ENCODE data around the gene MAPK6.

DNA sequence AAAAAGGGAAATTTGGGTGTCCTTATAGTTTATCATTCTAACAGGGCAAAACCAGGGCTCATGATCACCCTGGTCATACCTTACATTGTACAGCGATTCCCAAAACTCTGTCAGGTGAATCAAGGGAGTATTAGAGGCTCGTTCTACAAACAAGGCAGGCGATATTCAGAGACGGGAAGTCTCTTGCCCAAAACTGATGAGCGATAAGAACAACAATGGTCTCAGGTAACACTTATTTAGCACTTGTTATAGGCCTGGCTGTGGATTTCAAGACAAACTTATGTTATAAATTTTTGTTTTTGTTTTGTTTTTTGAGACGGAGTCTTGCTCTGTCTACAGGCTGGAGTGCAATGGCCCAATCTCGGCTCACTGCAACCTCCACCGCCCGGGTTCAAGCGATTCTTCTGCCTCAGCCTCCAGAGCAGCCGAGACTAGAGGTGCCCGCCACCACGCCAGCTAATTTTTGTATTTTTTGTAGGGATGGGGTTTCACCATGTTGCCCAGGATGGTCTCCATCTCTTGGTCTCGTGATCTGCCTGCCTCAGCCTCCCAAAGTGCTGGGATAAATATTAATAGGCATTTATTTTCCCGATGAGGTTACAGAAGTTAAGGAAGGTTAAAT is 80.7 kb downstream of the MAPK6 start:
- TF ChIP-seq POLR2A (conservative IDR thresholded peaks at IDR 0.05) = no peak
- TF ChIP-seq, protein P1, sequence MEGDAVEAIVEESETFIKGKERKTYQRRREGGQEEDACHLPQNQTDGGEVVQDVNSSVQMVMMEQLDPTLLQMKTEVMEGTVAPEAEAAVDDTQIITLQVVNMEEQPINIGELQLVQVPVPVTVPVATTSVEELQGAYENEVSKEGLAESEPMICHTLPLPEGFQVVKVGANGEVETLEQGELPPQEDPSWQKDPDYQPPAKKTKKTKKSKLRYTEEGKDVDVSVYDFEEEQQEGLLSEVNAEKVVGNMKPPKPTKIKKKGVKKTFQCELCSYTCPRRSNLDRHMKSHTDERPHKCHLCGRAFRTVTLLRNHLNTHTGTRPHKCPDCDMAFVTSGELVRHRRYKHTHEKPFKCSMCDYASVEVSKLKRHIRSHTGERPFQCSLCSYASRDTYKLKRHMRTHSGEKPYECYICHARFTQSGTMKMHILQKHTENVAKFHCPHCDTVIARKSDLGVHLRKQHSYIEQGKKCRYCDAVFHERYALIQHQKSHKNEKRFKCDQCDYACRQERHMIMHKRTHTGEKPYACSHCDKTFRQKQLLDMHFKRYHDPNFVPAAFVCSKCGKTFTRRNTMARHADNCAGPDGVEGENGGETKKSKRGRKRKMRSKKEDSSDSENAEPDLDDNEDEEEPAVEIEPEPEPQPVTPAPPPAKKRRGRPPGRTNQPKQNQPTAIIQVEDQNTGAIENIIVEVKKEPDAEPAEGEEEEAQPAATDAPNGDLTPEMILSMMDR (IDR thresholded peaks at IDR 0.05 in 2 of 3, conservative IDR thresholded peaks at IDR 0.05 in 1 of 3; ENCODE audit: insufficient read depth in 2 of 3, low read depth in 1 of 3, low read length in 3 of 3) = no peak
- TF ChIP-seq KAT8 (IDR thresholded peaks at IDR 0.05; ENCODE audit: low read depth) = no peak
- no peak for TF ChIP-seq CREB3 (tag; conservative IDR thresholded peaks at IDR 0.05; ENCODE audit: low read depth)
- TF ChIP-seq MAFK (IDR thresholded peaks at IDR 0.05; ENCODE audit: low read length) = no peak
- no peak for TF ChIP-seq ZSCAN29 (IDR thresholded peaks at IDR 0.05)
- no peak for TF ChIP-seq E2F1 (CRISPR knock-in tag; IDR thresholded peaks at IDR 0.05)
- no peak for TF ChIP-seq HDAC3 (IDR thresholded peaks at IDR 0.05; ENCODE audit: borderline replicate concordance, partially characterized antibody)
- no peak for TF ChIP-seq ZNF644 (tag; IDR thresholded peaks at IDR 0.05; ENCODE audit: low read depth)
- no peak for TF ChIP-seq HMG20B (CRISPR knock-in tag; IDR thresholded peaks at IDR 0.05)
- no peak for TF ChIP-seq ATF4 (CRISPR knock-in tag; IDR thresholded peaks at IDR 0.05)
- TF ChIP-seq, protein P2, sequence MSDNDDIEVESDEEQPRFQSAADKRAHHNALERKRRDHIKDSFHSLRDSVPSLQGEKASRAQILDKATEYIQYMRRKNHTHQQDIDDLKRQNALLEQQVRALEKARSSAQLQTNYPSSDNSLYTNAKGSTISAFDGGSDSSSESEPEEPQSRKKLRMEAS (CRISPR knock-in tag; IDR thresholded peaks at IDR 0.05) = no peak
- TF ChIP-seq HINFP (tag; conservative IDR thresholded peaks at IDR 0.05; ENCODE audit: low read depth) = no peak

Measured in K562 (cell line).